OCI-LY1 (cell line): ENCODE measurements around the gene SLC12A7.

Experiments
- H2AFZ ChIP-seq: fragments of 200-600 bp; sonication (generic), shearing (Covaris generic); 2 replicates; pipeline ENCODE4 v1.6.0; 2014; ENCODE audit warnings: antibody characterized with exemption, mild to moderate bottlenecking, low read length
- H3F3A ChIP-seq: fragments of 200-600 bp; sonication (generic), shearing (Covaris generic); 2 replicates; pipeline ENCODE4 v1.6.0; 2014; ENCODE audit warnings: mild to moderate bottlenecking, antibody characterized with exemption, low read length, moderate library complexity; ENCODE audit not compliant: insufficient read depth
- H3K27ac ChIP-seq: fragments of 200-600 bp; sonication (generic); 2 replicates; pipeline ENCODE4 v1.5.1; 2014; ENCODE audit warnings: low read length, mixed run types, mild to moderate bottlenecking, low read depth; ENCODE audit not compliant: poor library complexity, severe bottlenecking
- H3K27me3 ChIP-seq: fragments of 200-600 bp; sonication (generic); 2 replicates; pipeline ENCODE4 v1.6.0; 2014; ENCODE audit warnings: antibody characterized with exemption, mild to moderate bottlenecking, low read length, moderate library complexity; ENCODE audit not compliant: insufficient read depth
- H3K36me3 ChIP-seq: fragments of 200-600 bp; sonication (generic); 2 replicates; pipeline ENCODE4 v1.6.1; 2014; ENCODE audit warnings: mild to moderate bottlenecking, antibody characterized with exemption, low read length, moderate library complexity, mixed read lengths; ENCODE audit not compliant: insufficient read depth
- H3K4me1 ChIP-seq: fragments of 200-600 bp; sonication (generic); 2 replicates; pipeline ENCODE4 v1.5.1; 2014; ENCODE audit warnings: mild to moderate bottlenecking, low read length, moderate library complexity; ENCODE audit not compliant: insufficient read depth, severe bottlenecking
- H3K4me2 ChIP-seq: fragments of 200-600 bp; sonication (generic), shearing (Covaris generic); 2 replicates; pipeline ENCODE4 v1.6.1; 2014; ENCODE audit warnings: low read length
- H3K4me3 ChIP-seq: fragments of 200-600 bp; sonication (generic); 2 replicates; pipeline ENCODE4 v1.5.1; 2014; ENCODE audit warnings: low read length, low read depth, mild to moderate bottlenecking, mixed read lengths; ENCODE audit not compliant: poor library complexity, severe bottlenecking
- H3K79me2 ChIP-seq: fragments of 200-600 bp; shearing (Covaris generic); 2 replicates; pipeline ENCODE4 v1.6.1; 2016; ENCODE audit warnings: mixed run types, low read length, mixed read lengths; ENCODE audit not compliant: insufficient read depth
- H3K9ac ChIP-seq: fragments of 200-600 bp; sonication (generic), shearing (Covaris generic); 2 replicates; pipeline ENCODE4 v1.6.1; 2014; ENCODE audit warnings: mild to moderate bottlenecking, low read length, mixed read lengths
- H3K9me2 ChIP-seq: fragments of 200-600 bp; sonication (generic), shearing (Covaris generic); 2 replicates; pipeline ENCODE4 v1.6.1; 2014; ENCODE audit warnings: low read depth, mild to moderate bottlenecking, low read length, mixed read lengths
- H3K9me3 ChIP-seq: fragments of 200-600 bp; shearing (Covaris generic); 2 replicates; pipeline ENCODE4 v1.6.1; 2014; ENCODE audit warnings: low read length, mixed read lengths
- H4K20me1 ChIP-seq: fragments of 200-600 bp; sonication (generic), shearing (Covaris generic); 2 replicates; pipeline ENCODE4 v1.6.0; 2016; ENCODE audit warnings: mild to moderate bottlenecking, low read length; ENCODE audit not compliant: insufficient read depth
- CTCF ChIP-seq: fragments of 200-600 bp; sonication (generic), shearing (Covaris generic); IDR thresholded peaks from 2 replicates; pipeline ENCODE4 v1.5.1; 2017; ENCODE audit warnings: mild to moderate bottlenecking, antibody characterized with exemption, low read length, moderate library complexity, mixed read lengths
- EZH2 ChIP-seq: fragments of 200-600 bp; sonication (generic), shearing (Covaris generic); IDR thresholded peaks from 2 replicates; pipeline ENCODE4 v1.8.0; 2017; ENCODE audit warnings: borderline replicate concordance, mixed run types, mild to moderate bottlenecking, antibody characterized with exemption, low read length, moderate library complexity, mixed read lengths

Gene SLC12A7

DNA sequence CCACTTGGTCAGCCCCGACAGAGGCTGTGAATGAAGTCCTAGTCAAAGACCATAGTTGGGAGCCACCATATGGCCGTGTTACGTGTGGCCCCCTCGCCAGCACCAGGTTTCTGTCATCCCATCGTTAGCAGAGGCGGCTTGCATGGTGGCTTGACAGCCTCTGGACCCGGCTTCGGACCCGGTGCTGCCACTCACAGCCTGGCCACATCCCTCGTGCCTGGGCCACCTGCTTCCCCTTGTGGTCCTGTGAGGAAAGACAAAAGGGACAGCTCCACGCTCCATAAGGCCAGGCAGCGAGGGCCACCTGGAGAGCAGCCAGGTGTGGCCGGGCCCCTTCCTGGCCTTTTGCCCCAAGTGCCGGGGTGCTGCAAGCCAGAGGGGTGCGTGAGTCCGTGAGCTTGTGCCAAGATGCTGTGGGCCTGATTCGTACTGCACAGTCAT lies 97.1 kb downstream of the SLC12A7 start:
- no peaks in the 10 kb centered on the region for H3K9me3 ChIP-seq
- H3K4me2 ChIP-seq = no peak overlapping the region
- no peaks in the 10 kb centered on the region for H4K20me1 ChIP-seq
- no peaks in the 10 kb centered on the region for H3K36me3 ChIP-seq
- no peaks in the 10 kb centered on the region for H3K79me2 ChIP-seq
- H3F3A ChIP-seq = no peaks in the 10 kb centered on the region
- H3K9ac ChIP-seq = no peak overlapping the region
- no peaks in the 10 kb centered on the region for H3K4me1 ChIP-seq
- no peak overlapping the region for H3K4me3 ChIP-seq
- H3K27ac ChIP-seq = no peak overlapping the region
- no peaks in the 10 kb centered on the region for H3K9me2 ChIP-seq
- H3K27me3 ChIP-seq = no peaks in the 10 kb centered on the region
- TF ChIP-seq EZH2 = no peak
- TF ChIP-seq CTCF = no peak
- no peak overlapping the region for H2AFZ ChIP-seq

DNA sequence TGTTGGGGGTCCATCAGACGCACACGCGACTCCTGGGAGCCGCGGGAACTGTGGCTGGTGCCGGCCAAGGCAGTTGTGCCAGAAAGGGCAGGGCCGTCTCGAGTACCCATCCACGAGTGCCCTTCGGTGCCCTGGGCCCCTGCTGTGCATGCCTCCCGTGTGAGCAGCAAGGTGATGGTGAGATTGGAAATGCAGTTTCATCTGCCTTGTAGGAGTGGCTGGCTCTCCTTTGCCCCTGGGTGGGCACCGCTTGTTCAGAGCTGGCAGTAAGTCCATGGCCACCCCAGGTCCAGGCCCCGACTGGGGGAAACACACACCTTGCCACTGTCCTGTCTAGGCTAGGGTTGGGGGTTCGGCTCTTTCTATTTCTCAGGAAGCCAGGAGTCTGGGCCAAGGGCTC lies 97.5 kb downstream of the SLC12A7 start:
- no peak overlapping the region for H2AFZ ChIP-seq
- TF ChIP-seq EZH2 = no peak
- no peak for TF ChIP-seq CTCF
- no peaks in the 10 kb centered on the region for H4K20me1 ChIP-seq
- no peak overlapping the region for H3K27ac ChIP-seq
- no peak overlapping the region for H3K4me3 ChIP-seq
- H3K4me1 ChIP-seq = no peaks in the 10 kb centered on the region
- H3K4me2 ChIP-seq = no peak overlapping the region
- no peaks in the 10 kb centered on the region for H3K79me2 ChIP-seq
- no peaks in the 10 kb centered on the region for H3K36me3 ChIP-seq
- H3F3A ChIP-seq = no peaks in the 10 kb centered on the region
- H3K9ac ChIP-seq = no peak overlapping the region
- no peaks in the 10 kb centered on the region for H3K27me3 ChIP-seq
- H3K9me2 ChIP-seq = no peaks in the 10 kb centered on the region
- H3K9me3 ChIP-seq = no peaks in the 10 kb centered on the region

GRCh38 chr5:1013948-1014301 lies 97.9 kb downstream of the SLC12A7 start:
- no peaks in the 10 kb centered on the region for H3K9me3 ChIP-seq
- TF ChIP-seq CTCF (no peak), EZH2 (no peak)
- no peaks in the 10 kb centered on the region for H3K27me3 ChIP-seq
- H4K20me1 ChIP-seq = no peaks in the 10 kb centered on the region
- no peak overlapping the region for H3K27ac ChIP-seq
- H3K36me3 ChIP-seq = no peaks in the 10 kb centered on the region
- no peak overlapping the region for H3K4me2 ChIP-seq
- H3F3A ChIP-seq = no peaks in the 10 kb centered on the region
- H2AFZ ChIP-seq = no peak overlapping the region
- no peak overlapping the region for H3K9ac ChIP-seq
- no peaks in the 10 kb centered on the region for H3K9me2 ChIP-seq
- no peak overlapping the region for H3K4me3 ChIP-seq
- H3K4me1 ChIP-seq = no peaks in the 10 kb centered on the region
- no peaks in the 10 kb centered on the region for H3K79me2 ChIP-seq
